OCI-LY7 (cell line): ENCODE data around the gene INSRR. TPM values are rescaled to one million over a fixed set of nuclear protein-coding genes. Genes with fewer than 3 reads are reported as not detected.

Source experiments
- BruUV-seq: library from RNA; stranded (reverse); fragments of 400-500 nt; replicated peaks from 2 replicates; lab custom pipeline; 2021; lab: Mats Ljungman, UMichigan
- CTCF ChIA-PET: fragments of 300-600 bp; sonication (Branson Sonifier 250); formaldehyde crosslinking; loops from one replicate; lab custom pipeline; 2022; ENCODE audit warnings: antibody characterized with exemption; ENCODE audit not compliant: unreplicated experiment; lab: Charles Lee
- POLR2A ChIA-PET: fragments of 300-600 bp; sonication (Branson Sonifier 250); formaldehyde crosslinking; loops from one replicate; lab custom pipeline; 2022; ENCODE audit warnings: antibody characterized with exemption; lab: Charles Lee
- DNase-seq: peaks from one replicate; pipeline ENCODE4 v3.0.0-alpha.2; 2015; ENCODE audit warnings: low spot score
- H2AFZ ChIP-seq: fragments of 200-600 bp; sonication (generic), shearing (Covaris generic); 2 replicates; pipeline ENCODE4 v1.6.1; 2014; ENCODE audit warnings: mild to moderate bottlenecking, antibody characterized with exemption, low read length, moderate library complexity
- H3K27ac ChIP-seq: fragments of 200-600 bp; sonication (generic); 2 replicates; pipeline ENCODE4 v1.5.1; 2014; ENCODE audit warnings: mixed run types, low read depth, mild to moderate bottlenecking, moderate library complexity, low read length, inconsistent platforms; ENCODE audit not compliant: poor library complexity, severe bottlenecking
- H3K36me3 ChIP-seq: fragments of 200-600 bp; sonication (generic); 2 replicates; pipeline ENCODE4 v1.6.1; 2014; ENCODE audit warnings: mild to moderate bottlenecking, antibody characterized with exemption, low read length, moderate library complexity, mixed read lengths; ENCODE audit not compliant: insufficient read depth
- H3K4me1 ChIP-seq: fragments of 200-600 bp; sonication (generic); 2 replicates; pipeline ENCODE4 v1.5.1; 2014; ENCODE audit warnings: mild to moderate bottlenecking, low read length; ENCODE audit not compliant: insufficient read depth, poor library complexity, severe bottlenecking
- H3K4me2 ChIP-seq: fragments of 200-600 bp; sonication (generic); 2 replicates; pipeline ENCODE4 v1.6.1; 2014; ENCODE audit warnings: mild to moderate bottlenecking, low read length
- H3K4me3 ChIP-seq: fragments of 200-600 bp; sonication (generic); 2 replicates; pipeline ENCODE4 v1.5.1; 2014; ENCODE audit warnings: mild to moderate bottlenecking, low read depth, low read length; ENCODE audit not compliant: poor library complexity, severe bottlenecking
- H3K79me2 ChIP-seq: fragments of 200-600 bp; sonication (generic); 2 replicates; pipeline ENCODE4 v1.6.1; 2016; ENCODE audit warnings: low read depth, mild to moderate bottlenecking, low read length, moderate library complexity, mixed read lengths; ENCODE audit not compliant: insufficient read depth
- H3K9me2 ChIP-seq: fragments of 200-600 bp; sonication (generic); 2 replicates; pipeline ENCODE4 v1.6.1; 2016; ENCODE audit warnings: mild to moderate bottlenecking, low read length, mixed read lengths; ENCODE audit not compliant: insufficient read depth
- H3K9me3 ChIP-seq: fragments of 200-600 bp; sonication (generic); 2 replicates; pipeline ENCODE4 v1.6.1; 2014; ENCODE audit warnings: mild to moderate bottlenecking, mixed run types, low read length, mixed read lengths
- H4K20me1 ChIP-seq: fragments of 200-600 bp; sonication (generic); 2 replicates; pipeline ENCODE4 v1.6.1; 2014; ENCODE audit warnings: mild to moderate bottlenecking, antibody characterized with exemption, low read length, moderate library complexity, mixed read lengths; ENCODE audit not compliant: insufficient read depth
- CTCF ChIP-seq: fragments of 200-600 bp; sonication (generic); conservative IDR thresholded peaks from 2 replicates; pipeline ENCODE4 v1.5.1; 2014; ENCODE audit warnings: mild to moderate bottlenecking, antibody characterized with exemption, low read length, moderate library complexity, mixed read lengths
- EZH2phosphoT487 ChIP-seq: fragments of 200-600 bp; sonication (generic); IDR thresholded peaks from 2 replicates; pipeline ENCODE4 v1.6.1; 2018; ENCODE audit warnings: low read depth, borderline replicate concordance, mild to moderate bottlenecking, mixed run types, antibody characterized with exemption, low read length, moderate library complexity, mixed read lengths
- intact Hi-C: fragments of 100-400 bp; cut with micrococcal nuclease; formaldehyde crosslinking; loops from one replicate; pipeline ENCODE4 v1.10.0; 2022; ENCODE audit not compliant: unreplicated experiment
- total RNA-seq, 2 experiments: library from RNA; depleted of rRNA in 1 of 2; stranded (reverse); fragments of >200 nt in 1 of 2; shearing (Covaris generic) in 1 of 2; gene quantifications; 2 replicates each; pipeline ENCODE4 v1.2.3, GENCODE V29; 2014 to 2022

Gene INSRR
- total RNA-seq, 2 experiments from 2014 or later = not detected

- Histone ChIP-seq H3K4me1 (no peaks in the 10 kb centered on the region), H4K20me1 (no peaks in the 10 kb centered on the region; the same call in 1 of the 2 replicates), H3K9me2 (no peaks in the 10 kb centered on the region), H3K4me3 (no peak overlapping the region), H3K4me2 (no peak overlapping the region), H3K79me2 (no peaks in the 10 kb centered on the region), H3K9me3 (no peaks in the 10 kb centered on the region), H2AFZ (no peak overlapping the region), H3K36me3 (no peaks in the 10 kb centered on the region), H3K27ac (no peak overlapping the region)
- ChIA-PET CTCF (interaction anchor here (0.6 to 0.7 kb wide), 2 partner anchors 13 to 195 kb away, joined by 3 read pairs; no protein-coding TSS in a partner anchor), POLR2A (interaction anchor here (1.2 kb wide), 1 partner anchor 17 kb away, joined by 6 read pairs; no protein-coding TSS in a partner anchor)
- BruUV-seq = no TSS peak
- TF ChIP-seq EZH2phosphoT487 (no peak), CTCF (peak; percentile 94)
- intact Hi-C loops = loop anchor here (1.0 to 5.0 kb wide), 2 partner anchors 42 to 51 kb away; no protein-coding TSS in a partner anchor
- peak; percentile 45 for DNase-seq
These were observed 19.9 kb downstream of the INSRR start for GRCh38 chr1:156838972-156839371.

GRCh38 chr1:156836892-156837291, 22.0 kb downstream of the INSRR start:
- H3K27ac ChIP-seq = no peak overlapping the region
- no peaks in the 10 kb centered on the region for H3K9me3 ChIP-seq
- intact Hi-C loops = loop anchor here (5.0 kb wide), 1 partner anchor 40 kb away; no protein-coding TSS in a partner anchor
- no peaks in the 10 kb centered on the region for H3K79me2 ChIP-seq
- H3K4me3 ChIP-seq = no peak overlapping the region
- no peaks in the 10 kb centered on the region; the same call in 1 of the 2 replicates for H4K20me1 ChIP-seq
- BruUV-seq = no TSS peak
- H3K4me1 ChIP-seq = no peaks in the 10 kb centered on the region
- no peaks in the 10 kb centered on the region for H3K9me2 ChIP-seq
- no peak overlapping the region for H3K4me2 ChIP-seq
- TF ChIP-seq EZH2phosphoT487 (no peak), CTCF (no peak)
- POLR2A ChIA-PET = no interaction called here
- no peak overlapping the region for H2AFZ ChIP-seq
- H3K36me3 ChIP-seq = no peaks in the 10 kb centered on the region
- CTCF ChIA-PET = interaction anchor here (0.5 to 0.6 kb wide), 2 partner anchors 30 to 51 kb away, joined by 3 read pairs; no protein-coding TSS in a partner anchor
- DNase-seq = no peak

- DNase-seq = no peak
- Histone ChIP-seq H3K4me2 (no peak overlapping the region), H3K9me3 (no peaks in the 10 kb centered on the region), H2AFZ (no peak overlapping the region), H3K36me3 (no peaks in the 10 kb centered on the region), H3K79me2 (no peaks in the 10 kb centered on the region), H3K4me3 (no peak overlapping the region), H3K9me2 (no peaks in the 10 kb centered on the region), H3K4me1 (no peaks in the 10 kb centered on the region), H4K20me1 (no peaks in the 10 kb centered on the region; the same call in 1 of the 2 replicates), H3K27ac (no peak overlapping the region)
- TF ChIP-seq EZH2phosphoT487 = no peak
- no peak for TF ChIP-seq CTCF
- intact Hi-C loops = loop anchor here (5.0 kb wide), 1 partner anchor 39 kb away; no protein-coding TSS in a partner anchor
- CTCF ChIA-PET = no interaction called here
- no TSS peak for BruUV-seq
- POLR2A ChIA-PET = no interaction called here
These were observed 22.8 kb downstream of the INSRR start for GRCh38 chr1:156836041-156836654.
